Stomach (tissue), 4 donors: ENCODE data around the gene TPT1.

Source experiments
- CTCF ChIP-seq, 7 experiments: fragments of 450-650 bp in 4 of 7; fragments of 200-600 bp in 3 of 7; sonication (generic) in 3 of 7; IDR thresholded peaks; one replicate each; pipeline ENCODE4 v1.5.1; 2016 to 2019; ENCODE audit warnings: antibody characterized with exemption in 7 of 7, control low read depth in 2 of 7, mild to moderate bottlenecking in 1 of 7
- EP300 ChIP-seq: sonication (generic); formaldehyde crosslinking; IDR thresholded peaks from one replicate; pipeline ENCODE4 v1.6.1; 2017; ENCODE audit warnings: antibody characterized with exemption
- POLR2A ChIP-seq, 4 donors: fragments of 450-650 bp; IDR thresholded peaks; one replicate each; pipeline ENCODE4 v1.6.1; 2016; ENCODE audit warnings: antibody characterized with exemption in 4 of 4, control low read depth in 2 of 4, mild to moderate bottlenecking in 1 of 4, moderate library complexity in 1 of 4
- POLR2AphosphoS5 ChIP-seq, 3 donors: sonication (generic); formaldehyde crosslinking; IDR thresholded peaks; one replicate each; pipeline ENCODE4 v1.6.1; 2016; ENCODE audit warnings: antibody characterized with exemption in 3 of 3

GRCh38 chr13:45316338-45316737, 24.6 kb downstream of the TPT1 start:
- no peak for TF ChIP-seq POLR2A (IDR thresholded peaks at IDR 0.05)
- TF ChIP-seq CTCF (IDR thresholded peaks at IDR 0.05): no peak
- no peak for TF ChIP-seq POLR2AphosphoS5 (IDR thresholded peaks at IDR 0.05)
- no peak for TF ChIP-seq EP300
